ENCODE measurements around the gene TCOF1. TPM values are rescaled to one million over a fixed set of nuclear protein-coding genes. Genes with fewer than 3 reads are reported as not detected.

TCOF1 gene
- total RNA-seq, 2 donors from 2014 or later, result 17.5 to 18.1 TPM

GRCh38 chr5:150391986-150392385 is 34.5 kb downstream of the TCOF1 start:
- Histone ChIP-seq H3K27me3 (no peaks in the 10 kb centered on the region), H3K4me1 (no peaks in the 10 kb centered on the region), H3K9me3 (no peaks in the 10 kb centered on the region), H3K36me3 (peaks cover 92% of the 10 kb centered on the region), H3K27ac (no peak overlapping the region), H3K4me3 (no peak overlapping the region)
- TF ChIP-seq CTCF (IDR thresholded peaks at IDR 0.05), result no peak
- DNase-seq (ENCODE audit: low spot score), result no peak

GRCh38 chr5:150392680-150393079 is 35.2 kb downstream of the TCOF1 start:
- Histone ChIP-seq H3K27ac (no peak overlapping the region), H3K4me1 (no peaks in the 10 kb centered on the region), H3K36me3 (peaks cover 92% of the 10 kb centered on the region), H3K4me3 (no peak overlapping the region), H3K27me3 (no peaks in the 10 kb centered on the region), H3K9me3 (no peaks in the 10 kb centered on the region)
- no peak for TF ChIP-seq CTCF (IDR thresholded peaks at IDR 0.05)
- DNase-seq (ENCODE audit: low spot score), result no peak

- Histone ChIP-seq H3K27ac (no peak overlapping the region), H3K4me1 (no peaks in the 10 kb centered on the region), H3K27me3 (no peaks in the 10 kb centered on the region), H3K4me3 (no peak overlapping the region), H3K9me3 (no peaks in the 10 kb centered on the region), H3K36me3 (peaks cover 91% of the 10 kb centered on the region)
- no peak for DNase-seq (ENCODE audit: low spot score)
- no peak for TF ChIP-seq CTCF (IDR thresholded peaks at IDR 0.05)
Observed at GRCh38 chr5:150393096-150393645, 35.7 kb downstream of the TCOF1 start.

- H3K9me3 ChIP-seq, result no peaks in the 10 kb centered on the region
- DNase-seq (ENCODE audit: low spot score), result no peak
- no peak for TF ChIP-seq CTCF (IDR thresholded peaks at IDR 0.05)
- no peak overlapping the region for H3K4me3 ChIP-seq
- peaks cover 90% of the 10 kb centered on the region for H3K36me3 ChIP-seq
- H3K27ac ChIP-seq, result no peak overlapping the region
- H3K27me3 ChIP-seq, result no peaks in the 10 kb centered on the region
- no peaks in the 10 kb centered on the region for H3K4me1 ChIP-seq
Observed at GRCh38 chr5:150394131-150394530, 36.6 kb downstream of the TCOF1 start.

- H3K4me3 ChIP-seq, result no peak overlapping the region
- no peaks in the 10 kb centered on the region for H3K27me3 ChIP-seq
- no peak overlapping the region for H3K27ac ChIP-seq
- peaks cover 83% of the 10 kb centered on the region for H3K36me3 ChIP-seq
- DNase-seq (ENCODE audit: low spot score), result no peak
- H3K4me1 ChIP-seq, result no peaks in the 10 kb centered on the region
- TF ChIP-seq CTCF (IDR thresholded peaks at IDR 0.05), result no peak
- no peaks in the 10 kb centered on the region for H3K9me3 ChIP-seq
Observed at GRCh38 chr5:150394912-150395687, 37.6 kb downstream of the TCOF1 start.

GRCh38 chr5:150395688-150395975 is 38.1 kb downstream of the TCOF1 start:
- TF ChIP-seq CTCF (IDR thresholded peaks at IDR 0.05), result no peak
- no peaks in the 10 kb centered on the region for H3K9me3 ChIP-seq
- peaks cover 83% of the 10 kb centered on the region for H3K36me3 ChIP-seq
- no peaks in the 10 kb centered on the region for H3K27me3 ChIP-seq
- H3K4me3 ChIP-seq, result no peak overlapping the region
- DNase-seq (ENCODE audit: low spot score), result no peak
- H3K27ac ChIP-seq, result no peak overlapping the region
- H3K4me1 ChIP-seq, result no peaks in the 10 kb centered on the region

Measured in right atrium auricular region (tissue), 2 donors.